ENCODE results near the gene LZTFL1. TPM values are rescaled to one million over a fixed set of nuclear protein-coding genes. Genes with fewer than 3 reads are reported as not detected.
A peak's percentile ranks its signal among the peaks of the same experiment; 100 is the strongest.

The LZTFL1 gene
- total RNA-seq (10 to 100 TPM in 1 of 2 experiments, 1 to 10 TPM in 1; 9.0 to 11.4 TPM), polyA plus RNA-seq (8.9 TPM)

GRCh38 chr3:45841757-45842491, at the start of gene LZTFL1:
Gene LZTFL1 (minus strand): TSS chr3:45842119. CDS start chr3:45841991, 128 bp downstream.
- ChIA-PET CTCF (interaction anchor here (0.7 to 2.5 kb wide), 10 partner anchors 11 to 134 kb away, joined by 3 to 11 read pairs (median 3); no protein-coding TSS in a partner anchor), POLR2A (interaction anchor here (0.6 to 1.4 kb wide), 4 partner anchors 14 to 30 kb away, joined by 3 to 4 read pairs (median 4); no protein-coding TSS in a partner anchor)
- H3K4me1 ChIP-seq (ENCODE audit: insufficient read depth, low read length): peaks cover 15% of the 10 kb centered on the region
- DNase-seq: peak; percentile 74 to 95 (median 88)
- Mint-ChIP-seq H3K9me3 (no peaks in the 10 kb centered on the region), H3K36me3 (peaks cover under 1 to 14% (median 3%) of the 10 kb centered on the region in 3 donors), H3K4me1 (peaks cover 20 to 44% (median 21%) of the 10 kb centered on the region in 3 donors), H3K4me3 (peak within 1 kb of the TSS; percentile 91 to 98 (median 94)), H3K27me3 (peaks cover 0 to 6% of the 10 kb centered on the region in 2 donors), H3K27ac (peak within 1 kb of the TSS; percentile 87 to 98 (median 96))
- peak within 1 kb of the TSS; percentile 87 for H3K27ac ChIP-seq (ENCODE audit: low read depth, low read length)
- no peaks in the 10 kb centered on the region for H3K9me3 ChIP-seq (ENCODE audit: low read length)
- no peaks in the 10 kb centered on the region for H3K27me3 ChIP-seq (ENCODE audit: insufficient read depth, low read length, poor library complexity, severe bottlenecking)
- peak within 1 kb of the TSS; percentile 78 for H3K4me3 ChIP-seq (ENCODE audit: low read length)
- no peaks in the 10 kb centered on the region for H3K36me3 ChIP-seq (ENCODE audit: insufficient read depth, low read length)

- H3K27ac Mint-ChIP-seq: peak overlapping the region in 1 of 8 donors; percentile 54
- POLR2A ChIA-PET: interaction anchor here (1.2 to 1.3 kb wide), 3 partner anchors 14 to 25 kb away, joined by 3 to 4 read pairs (median 4); no protein-coding TSS in a partner anchor
- H3K27me3 Mint-ChIP-seq: peaks cover 6 to 12% of the 10 kb centered on the region in 2 donors
- Histone ChIP-seq H3K9me3 (ENCODE audit: low read length) (no peaks in the 10 kb centered on the region), H3K4me1 (ENCODE audit: insufficient read depth, low read length) (peaks cover 23% of the 10 kb centered on the region), H3K4me3 (ENCODE audit: low read length) (no peak overlapping the region), H3K36me3 (ENCODE audit: insufficient read depth, low read length) (no peaks in the 10 kb centered on the region), H3K27me3 (ENCODE audit: insufficient read depth, low read length, poor library complexity, severe bottlenecking) (no peaks in the 10 kb centered on the region), H3K27ac (ENCODE audit: low read depth, low read length) (no peak overlapping the region)
- H3K4me3 Mint-ChIP-seq: peak overlapping the region in 4 of 7 donors; percentile 13 to 76 (median 38)
- peak in 1 of 5 donors; percentile 42 for DNase-seq
- H3K4me1 Mint-ChIP-seq: peaks cover 3 to 57% (median 9%) of the 10 kb centered on the region in 3 donors
- CTCF ChIA-PET: interaction anchor here (0.9 kb wide), 1 partner anchor 187 kb away, joined by 3 read pairs; no protein-coding TSS in a partner anchor
- H3K9me3 Mint-ChIP-seq: peaks cover 0 to 2% (median 0%) of the 10 kb centered on the region in 5 donors
- peaks cover 0 to 40% (median 5%) of the 10 kb centered on the region in 3 donors for H3K36me3 Mint-ChIP-seq
Observed at GRCh38 chr3:45890405-45890804, 48.5 kb upstream of the LZTFL1 start.

GRCh38 chr3:45889337-45889736, 47.4 kb upstream of the LZTFL1 start:
- H3K36me3 Mint-ChIP-seq: peaks cover 0 to 33% (median 2%) of the 10 kb centered on the region in 3 donors
- ChIA-PET POLR2A (interaction anchor here (0.7 to 1.2 kb wide), 4 partner anchors 8 to 26 kb away, joined by 3 read pairs; no protein-coding TSS in a partner anchor), CTCF (no interaction called here)
- H3K9me3 ChIP-seq (ENCODE audit: low read length): no peaks in the 10 kb centered on the region
- peak overlapping the region in 2 of 7 donors; percentile 48 to 71 for H3K4me3 Mint-ChIP-seq
- no peaks in the 10 kb centered on the region for H3K36me3 ChIP-seq (ENCODE audit: insufficient read depth, low read length)
- no peak overlapping the region for H3K27ac Mint-ChIP-seq
- H3K9me3 Mint-ChIP-seq: peaks cover 0 to 2% (median 0%) of the 10 kb centered on the region in 5 donors
- peaks cover under 1% of the 10 kb centered on the region for H3K27me3 ChIP-seq (ENCODE audit: insufficient read depth, low read length, poor library complexity, severe bottlenecking)
- no peak overlapping the region for H3K27ac ChIP-seq (ENCODE audit: low read depth, low read length)
- no peak overlapping the region for H3K4me3 ChIP-seq (ENCODE audit: low read length)
- H3K4me1 Mint-ChIP-seq: peaks cover 3 to 56% (median 17%) of the 10 kb centered on the region in 3 donors
- DNase-seq: no peak
- H3K4me1 ChIP-seq (ENCODE audit: insufficient read depth, low read length): peaks cover 23% of the 10 kb centered on the region
- H3K27me3 Mint-ChIP-seq: peaks cover 12 to 17% of the 10 kb centered on the region in 2 donors

- Mint-ChIP-seq H3K27ac (peak overlapping the region in 1 of 8 donors; percentile 11), H3K36me3 (peaks cover 0 to 28% (median 2%) of the 10 kb centered on the region in 3 donors), H3K4me3 (peak overlapping the region in 4 of 7 donors; percentile 7 to 71 (median 51)), H3K27me3 (peaks cover 14 to 18% of the 10 kb centered on the region in 2 donors), H3K9me3 (peaks cover 0 to 2% (median 0%) of the 10 kb centered on the region in 5 donors), H3K4me1 (peaks cover 0 to 56% (median 15%) of the 10 kb centered on the region in 3 donors)
- CTCF ChIA-PET: interaction anchor here (1.0 kb wide), 1 partner anchor 34 kb away, joined by 3 read pairs; no protein-coding TSS in a partner anchor
- no peaks in the 10 kb centered on the region for H3K36me3 ChIP-seq (ENCODE audit: insufficient read depth, low read length)
- no peak overlapping the region for H3K4me3 ChIP-seq (ENCODE audit: low read length)
- H3K4me1 ChIP-seq (ENCODE audit: insufficient read depth, low read length): peaks cover 17% of the 10 kb centered on the region
- no peaks in the 10 kb centered on the region for H3K9me3 ChIP-seq (ENCODE audit: low read length)
- POLR2A ChIA-PET: interaction anchor here (0.8 to 1.5 kb wide), 3 partner anchors 21 to 28 kb away, joined by 3 to 4 read pairs (median 3); no protein-coding TSS in a partner anchor
- no peak for DNase-seq
- peaks cover 7% of the 10 kb centered on the region for H3K27me3 ChIP-seq (ENCODE audit: insufficient read depth, low read length, poor library complexity, severe bottlenecking)
- H3K27ac ChIP-seq (ENCODE audit: low read depth, low read length): no peak overlapping the region
Observed at GRCh38 chr3:45887759-45888511, 46.0 kb upstream of the LZTFL1 start.

GRCh38 chr3:45887285-45887684, 45.4 kb upstream of the LZTFL1 start:
- Histone ChIP-seq H3K27me3 (ENCODE audit: insufficient read depth, low read length, poor library complexity, severe bottlenecking) (peaks cover 7% of the 10 kb centered on the region), H3K27ac (ENCODE audit: low read depth, low read length) (no peak overlapping the region), H3K36me3 (ENCODE audit: insufficient read depth, low read length) (no peaks in the 10 kb centered on the region), H3K4me1 (ENCODE audit: insufficient read depth, low read length) (peaks cover 10% of the 10 kb centered on the region), H3K4me3 (ENCODE audit: low read length) (no peak overlapping the region), H3K9me3 (ENCODE audit: low read length) (no peaks in the 10 kb centered on the region)
- POLR2A ChIA-PET: interaction anchor here (1.5 kb wide), 1 partner anchor 22 kb away, joined by 4 read pairs; no protein-coding TSS in a partner anchor
- H3K4me3 Mint-ChIP-seq: peak overlapping the region in 4 of 7 donors; percentile 8 to 71 (median 50)
- peaks cover 0 to 53% (median 12%) of the 10 kb centered on the region in 3 donors for H3K4me1 Mint-ChIP-seq
- H3K27ac Mint-ChIP-seq: peak overlapping the region in 2 of 8 donors; percentile 11 to 16
- no peak for DNase-seq
- peaks cover 0 to under 1% (median 0%) of the 10 kb centered on the region in 5 donors for H3K9me3 Mint-ChIP-seq
- peaks cover 13 to 18% of the 10 kb centered on the region in 2 donors for H3K27me3 Mint-ChIP-seq
- H3K36me3 Mint-ChIP-seq: peaks cover 0 to 23% (median 2%) of the 10 kb centered on the region in 3 donors
- CTCF ChIA-PET: interaction anchor here (1.0 kb wide), 1 partner anchor 34 kb away, joined by 3 read pairs; no protein-coding TSS in a partner anchor

- H3K4me3 Mint-ChIP-seq: peak within 1 kb of the TSS in 6 of 7 donors; percentile 3 to 71 (median 40)
- Histone ChIP-seq H3K27ac (ENCODE audit: low read depth, low read length) (no peak within 1 kb of the TSS), H3K36me3 (ENCODE audit: insufficient read depth, low read length) (no peaks in the 10 kb centered on the region), H3K27me3 (ENCODE audit: insufficient read depth, low read length, poor library complexity, severe bottlenecking) (peaks cover 7% of the 10 kb centered on the region), H3K9me3 (ENCODE audit: low read length) (no peaks in the 10 kb centered on the region), H3K4me1 (ENCODE audit: insufficient read depth, low read length) (peaks cover 17% of the 10 kb centered on the region), H3K4me3 (ENCODE audit: low read length) (no peak within 1 kb of the TSS)
- peaks cover 0 to 16% (median 2%) of the 10 kb centered on the region in 3 donors for H3K36me3 Mint-ChIP-seq
- no peaks in the 10 kb centered on the region for H3K9me3 Mint-ChIP-seq
- H3K27me3 Mint-ChIP-seq: peaks cover 13% of the 10 kb centered on the region in 2 donors
- peaks cover 7 to 55% (median 19%) of the 10 kb centered on the region in 3 donors for H3K4me1 Mint-ChIP-seq
- H3K27ac Mint-ChIP-seq: peak within 1 kb of the TSS in 6 of 8 donors; percentile 7 to 82 (median 25)
- ChIA-PET POLR2A (interaction anchor here (0.6 to 1.3 kb wide), 2 partner anchors 35 to 60 kb away, joined by 3 to 6 read pairs; no protein-coding TSS in a partner anchor), CTCF (interaction anchor here (1.2 to 1.4 kb wide), 2 partner anchors 11 to 55 kb away, joined by 3 to 5 read pairs; no protein-coding TSS in a partner anchor)
- DNase-seq: peak in 1 of 5 donors; percentile 77
Observed at GRCh38 chr3:45885979-45886705, 44.2 kb upstream of the LZTFL1 start, which contains the start of gene CCR9. Gene CCR9 (plus strand): TSS chr3:45886543. CDS start chr3:45894934, 8,391 bp downstream.
